ENCODE results near the gene ZNF689. TPM values are rescaled to one million over a fixed set of nuclear protein-coding genes. Genes with fewer than 3 reads are reported as not detected.

The ZNF689 gene
- total RNA-seq, 1 experiment from 2014 or later = 10.3 TPM

- intact Hi-C loops (cut with micrococcal nuclease) = no loop called here
- H3K9me2 ChIP-seq (ENCODE audit: insufficient read depth) = no peaks in the 10 kb centered on the region
- H3K9me3 ChIP-seq (ENCODE audit: control insufficient read depth in 1 of 2, insufficient read depth in 1 of 2, low read depth in 1 of 2, low read length in 2 of 2) = no peaks in the 10 kb centered on the region
- no peak for TF ChIP-seq SRF (IDR thresholded peaks at IDR 0.05; ENCODE audit: low read depth)
- TF ChIP-seq EZH2 (IDR thresholded peaks at IDR 0.05) = no peak
- TF ChIP-seq MAX (IDR thresholded peaks at IDR 0.05) = no peak
- TF ChIP-seq REST (IDR thresholded peaks at IDR 0.05; ENCODE audit: low read depth) = no peak
- TF ChIP-seq CEBPB (IDR thresholded peaks at IDR 0.05; ENCODE audit: low read depth) = no peak
- no peak for TF ChIP-seq EZH2phosphoT487 (IDR thresholded peaks at IDR 0.05; ENCODE audit: borderline replicate concordance)
- no peak for TF ChIP-seq FOSL1 (IDR thresholded peaks at IDR 0.05; ENCODE audit: low read depth)
- TF ChIP-seq ZNF274 (IDR thresholded peaks at IDR 0.05; ENCODE audit: low read depth, low read length) = no peak
- TF ChIP-seq SP1 (IDR thresholded peaks at IDR 0.05; ENCODE audit: low read depth) = no peak
- no peak for TF ChIP-seq SIN3A (IDR thresholded peaks at IDR 0.05; ENCODE audit: low read depth)
- TF ChIP-seq POLR2A (IDR thresholded peaks at IDR 0.05; ENCODE audit: borderline replicate concordance, extremely low read depth, insufficient read depth, insufficient read length) = no peak
- TF ChIP-seq ATF3 (IDR thresholded peaks at IDR 0.05) = no peak
- no peak for TF ChIP-seq POLR2AphosphoS5 (IDR thresholded peaks at IDR 0.05; ENCODE audit: low read depth, low read length)
- no peak for TF ChIP-seq EGR1 (IDR thresholded peaks at IDR 0.05; ENCODE audit: low read depth)
- no peak for TF ChIP-seq ZFX (IDR thresholded peaks at IDR 0.05)
- TF ChIP-seq YY1 (IDR thresholded peaks at IDR 0.05; ENCODE audit: extremely low read depth, insufficient replicate concordance, low read depth, low read length) = no peak
- no peak for TF ChIP-seq CTCF (IDR thresholded peaks at IDR 0.05 in 2 of 3, conservative IDR thresholded peaks at IDR 0.05 in 1 of 3; ENCODE audit: borderline replicate concordance in 1 of 3, insufficient read depth in 1 of 3, low read depth in 2 of 3, low read length in 2 of 3)
- TF ChIP-seq ZBTB33 (IDR thresholded peaks at IDR 0.05; ENCODE audit: extremely low read depth, insufficient replicate concordance, low read length) = no peak
- TF ChIP-seq ELF1 (IDR thresholded peaks at IDR 0.05; ENCODE audit: borderline replicate concordance, low read depth) = no peak
- peaks cover 7 to 24% of the 10 kb centered on the region in 2 experiments; a peak in 3 of 4 replicates for H3K4me1 ChIP-seq (ENCODE audit: control insufficient read depth in 1 of 2, insufficient read depth in 2 of 2, low read length in 2 of 2)
- no peak overlapping the region for H2AFZ ChIP-seq (ENCODE audit: low read depth, low read length, poor library complexity, severe bottlenecking)
- H3K79me2 ChIP-seq (ENCODE audit: insufficient read depth, low read length) = no peaks in the 10 kb centered on the region
- no peak overlapping the region for H3K27ac ChIP-seq (ENCODE audit: low read depth, low read length)
- BruUV-seq (replicated peaks) = no TSS peak
- no peak overlapping the region for H3K9ac ChIP-seq (ENCODE audit: low read length)
- H3K4me3 ChIP-seq (replicated peaks in 1 of 2; ENCODE audit: low read depth in 1 of 2, low read length in 2 of 2) = no peak overlapping the region
- H3K36me3 ChIP-seq (ENCODE audit: control insufficient read depth in 1 of 2, insufficient read depth in 2 of 2, low read length in 2 of 2) = no peaks in the 10 kb centered on the region
- no peaks in the 10 kb centered on the region for H4K20me1 ChIP-seq (ENCODE audit: insufficient read depth)
- H3K27me3 ChIP-seq (ENCODE audit: insufficient read depth, low read length) = no peaks in the 10 kb centered on the region
- RAD21 ChIA-PET (ENCODE audit: low non-redundant PET in 1 of 2, low total read pairs in 2 of 2, uncharacterized antibody in 2 of 2, unreplicated experiment in 2 of 2) = interaction anchor here in 1 of 2 experiments (0.7 kb wide), 1 partner anchor 41 kb away, joined by 6 read pairs; no protein-coding TSS in a partner anchor
- ATAC-seq (no peak), DNase-seq (ENCODE audit: low read depth, low spot score) (no peak)
- CTCF ChIA-PET = no interaction called here
- POLR2A ChIA-PET = no interaction called here
- H3K4me2 ChIP-seq (ENCODE audit: low read length) = no peak overlapping the region
These were observed 42.1 kb downstream of the ZNF689 start for GRCh38 chr16:30567991-30568638.
